GM18909 (cell line): ENCODE measurements around the gene INAFM2.

Experiments used
- ATAC-seq: cut with Tn5 transposase; IDR thresholded peaks from one replicate; pipeline ENCODE4 v1.9.1; 2021; ENCODE audit warnings: mild to moderate bottlenecking; ENCODE audit not compliant: unreplicated experiment, poor library complexity

INAFM2 gene

DNA sequence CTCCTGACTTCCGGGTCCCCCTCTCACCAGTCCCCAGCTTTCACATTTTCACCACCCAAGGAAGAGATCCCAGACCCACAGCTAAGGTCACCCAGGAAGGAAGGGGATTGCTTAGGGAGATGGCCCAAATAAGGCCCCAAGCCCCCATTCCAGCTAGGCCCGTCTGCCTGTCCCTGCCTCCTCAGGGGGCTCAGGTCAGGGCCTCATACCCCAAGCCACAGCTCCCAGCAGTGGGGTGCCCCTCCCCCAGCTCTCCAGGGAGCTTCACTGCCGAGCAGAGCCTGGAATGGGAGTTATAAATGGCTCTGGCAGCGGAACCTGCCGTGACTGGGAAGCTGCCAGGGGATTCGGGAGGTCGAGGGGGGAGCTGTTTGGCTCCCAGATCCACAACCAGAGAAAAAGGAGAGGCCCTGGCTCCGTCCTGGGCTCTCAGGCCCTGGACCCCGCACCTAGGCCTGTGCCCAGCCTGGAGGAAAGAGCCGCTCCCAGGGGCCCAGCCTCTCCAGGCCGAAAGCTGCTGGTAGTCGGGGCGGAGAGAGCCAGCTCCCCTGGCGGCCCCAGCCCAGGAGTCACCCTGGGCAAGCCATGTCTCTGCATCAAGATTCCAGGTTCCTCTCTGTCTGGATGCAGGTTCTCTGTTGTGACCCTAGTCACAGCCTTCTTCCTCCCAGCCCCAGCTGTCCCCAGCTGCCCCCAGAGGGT is 16.7 kb downstream of the INAFM2 start:
- no peak for ATAC-seq

DNA sequence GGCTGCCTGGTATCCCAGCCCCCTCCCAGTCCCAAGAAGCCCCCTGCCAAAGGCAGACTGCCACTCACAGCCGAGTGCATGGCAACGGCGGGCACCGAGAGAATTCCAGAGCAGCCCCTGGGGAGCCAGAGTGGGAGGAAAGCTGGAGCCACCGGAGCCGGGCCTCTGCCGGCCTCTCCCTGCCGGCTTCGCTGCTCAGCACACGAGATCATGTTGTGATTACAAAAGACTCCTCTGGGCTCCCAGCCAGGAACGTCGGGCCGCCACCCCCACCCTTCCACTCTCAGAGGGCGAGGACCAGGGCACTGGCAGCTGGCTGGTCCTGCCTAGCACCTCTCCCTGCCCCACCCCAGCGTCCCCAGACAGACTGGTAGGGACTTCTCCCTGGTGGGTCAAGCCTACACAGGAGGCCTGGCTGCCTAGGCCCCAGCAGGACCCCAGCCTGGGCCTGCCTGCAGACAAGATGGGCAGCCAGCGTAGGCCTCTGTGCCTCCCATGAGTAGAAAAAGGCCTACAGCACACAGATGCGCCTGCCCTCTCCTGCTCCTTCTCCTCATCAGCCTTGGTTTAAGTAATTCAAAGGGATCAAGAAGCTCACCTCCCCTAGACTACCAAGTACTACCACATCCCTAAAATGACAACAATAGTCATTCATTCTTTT is 17.4 kb downstream of the INAFM2 start, which contains the start of gene CCDC9B:
Gene CCDC9B, minus strand, starts transcription at position 200 of the 661 bp plus-strand sequence. Its CDS starts 120 bp downstream, at position 80.
- ATAC-seq = no peak

DNA sequence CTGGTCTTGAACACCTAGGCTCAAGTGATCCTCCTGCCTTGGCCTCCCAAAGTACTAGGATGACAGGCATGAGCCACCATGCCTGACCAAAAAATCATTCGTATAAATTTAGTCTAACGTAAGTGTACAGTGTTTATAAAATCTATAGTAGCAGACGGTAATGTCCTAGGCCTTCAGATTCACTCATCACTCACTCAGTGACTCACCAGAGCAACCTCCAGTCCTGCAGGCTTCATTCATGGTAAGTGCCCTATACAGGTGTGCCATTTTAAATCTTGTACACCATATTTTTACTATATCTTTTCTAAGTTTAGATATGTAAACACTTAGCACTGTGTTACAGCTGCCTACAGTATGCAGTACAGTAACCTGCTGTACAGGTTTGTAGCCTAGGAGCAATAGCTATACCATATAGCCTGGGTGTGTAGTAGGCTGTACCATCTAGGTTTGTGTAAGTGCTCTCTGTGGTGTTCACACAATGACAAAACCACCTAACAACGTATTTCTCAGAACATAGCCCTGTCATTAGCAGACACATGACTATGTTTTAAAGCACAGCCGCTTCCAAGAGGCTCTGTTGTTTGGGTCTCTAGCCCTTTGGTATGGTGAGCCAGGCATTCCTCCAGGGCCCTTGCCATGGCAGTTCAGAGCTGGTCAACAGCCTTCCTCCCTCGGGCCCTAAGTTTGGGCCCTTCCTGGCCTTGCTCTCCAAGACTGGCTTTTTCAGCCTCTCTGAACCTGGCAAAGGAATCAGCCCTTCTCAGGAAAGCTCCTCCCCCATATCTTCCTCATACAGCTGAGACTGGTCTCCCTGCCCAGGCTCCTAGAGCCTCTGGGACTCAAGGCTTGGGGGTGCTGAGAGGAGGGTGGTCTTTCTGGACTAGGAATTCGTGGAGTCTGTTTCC is 19.2 kb downstream of the INAFM2 start:
- no peak for ATAC-seq

DNA sequence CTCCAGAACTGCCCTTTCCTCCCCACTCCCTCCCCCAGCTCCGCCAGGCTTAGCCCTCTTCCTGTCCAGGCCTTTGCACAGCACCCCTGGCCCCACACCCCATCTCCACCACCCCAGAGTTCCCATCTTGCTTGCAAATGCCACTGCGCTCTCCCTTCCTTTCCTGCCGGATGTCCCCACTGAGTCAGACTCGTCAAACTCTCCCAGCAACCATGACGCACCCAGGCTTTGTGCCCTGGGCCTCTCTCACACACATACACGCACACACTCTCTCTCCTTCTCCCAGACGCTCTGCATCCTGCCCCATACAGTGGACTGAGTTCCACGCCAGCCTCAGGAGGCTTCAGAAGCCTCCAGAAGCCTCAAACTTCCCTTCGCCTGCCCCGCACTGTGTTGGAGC is 20.0 kb downstream of the INAFM2 start:
- no peak for ATAC-seq

DNA sequence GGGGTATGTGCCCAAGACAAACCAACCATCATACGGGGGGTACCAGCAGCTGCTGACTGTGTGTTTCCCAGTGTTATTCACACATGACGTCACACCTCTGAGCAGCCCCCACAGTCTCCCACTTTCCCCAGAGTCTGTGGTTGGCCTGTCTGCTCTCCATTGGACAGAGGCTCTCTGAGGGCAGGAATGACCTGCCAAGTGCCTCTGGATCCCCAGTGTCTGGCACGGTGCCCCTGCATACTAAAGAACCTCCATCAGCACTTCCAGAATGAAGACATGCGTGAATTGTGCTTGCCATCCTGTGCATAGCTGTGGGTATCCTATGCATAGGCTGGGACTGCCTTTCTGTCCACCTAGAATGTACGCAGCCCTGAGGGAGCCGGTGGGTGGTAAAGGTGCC is 20.7 kb downstream of the INAFM2 start:
- no peak for ATAC-seq

DNA sequence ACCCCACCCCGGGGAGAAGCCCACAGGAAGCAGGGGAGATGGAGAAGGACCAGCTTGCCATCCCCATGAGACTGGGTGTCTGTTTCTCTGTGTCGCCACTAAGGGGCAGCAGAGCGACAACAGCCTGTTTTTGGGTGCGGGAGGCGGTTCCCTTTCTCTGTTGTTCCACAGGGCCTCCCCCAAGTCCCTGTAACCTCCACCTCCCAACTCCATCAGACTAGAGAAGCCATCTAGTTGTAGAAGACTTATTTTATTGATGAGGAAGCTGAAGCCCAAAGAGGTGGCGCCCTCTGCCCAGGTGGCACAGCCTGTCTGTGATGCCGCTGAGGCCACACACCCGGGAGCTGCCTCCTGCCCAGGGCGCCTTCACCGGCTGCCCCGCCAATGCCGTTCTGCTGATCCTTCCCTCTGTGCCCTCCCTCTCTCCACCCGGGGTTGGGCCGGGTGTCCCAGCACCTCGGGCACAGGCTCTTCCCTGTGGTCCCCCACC is 21.2 kb downstream of the INAFM2 start:
- ATAC-seq = no peak

DNA sequence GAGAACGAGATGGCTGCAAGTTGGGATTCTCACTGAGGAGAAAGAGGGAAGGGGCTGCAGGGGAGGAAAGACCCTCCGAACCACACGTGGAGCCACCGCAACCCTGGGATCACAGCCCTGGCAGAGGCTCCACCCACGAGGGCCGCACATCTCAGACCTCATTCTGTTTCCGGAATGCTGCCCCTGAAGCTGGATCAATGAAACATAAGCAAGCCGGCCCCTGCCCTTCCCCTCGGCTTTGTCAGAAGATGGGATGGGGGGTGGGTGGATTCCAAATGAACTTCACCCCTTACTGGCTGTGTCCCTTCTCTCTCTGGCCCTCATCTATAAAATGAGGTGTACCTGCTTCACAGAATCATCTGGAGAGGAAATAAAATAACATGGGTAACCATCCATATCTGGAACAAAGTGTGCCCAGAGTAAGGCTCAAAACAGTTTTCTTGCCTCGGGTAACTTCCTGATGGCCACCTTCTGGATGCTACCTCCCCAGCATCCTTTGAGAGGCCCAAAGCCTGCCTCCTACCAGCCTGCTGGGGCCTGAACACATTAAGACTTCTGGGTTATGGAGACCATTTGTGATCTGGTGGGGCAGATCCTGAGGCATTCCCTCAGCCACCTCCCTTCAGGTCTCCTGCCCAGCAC is 21.9 kb downstream of the INAFM2 start:
- ATAC-seq = no peak

DNA sequence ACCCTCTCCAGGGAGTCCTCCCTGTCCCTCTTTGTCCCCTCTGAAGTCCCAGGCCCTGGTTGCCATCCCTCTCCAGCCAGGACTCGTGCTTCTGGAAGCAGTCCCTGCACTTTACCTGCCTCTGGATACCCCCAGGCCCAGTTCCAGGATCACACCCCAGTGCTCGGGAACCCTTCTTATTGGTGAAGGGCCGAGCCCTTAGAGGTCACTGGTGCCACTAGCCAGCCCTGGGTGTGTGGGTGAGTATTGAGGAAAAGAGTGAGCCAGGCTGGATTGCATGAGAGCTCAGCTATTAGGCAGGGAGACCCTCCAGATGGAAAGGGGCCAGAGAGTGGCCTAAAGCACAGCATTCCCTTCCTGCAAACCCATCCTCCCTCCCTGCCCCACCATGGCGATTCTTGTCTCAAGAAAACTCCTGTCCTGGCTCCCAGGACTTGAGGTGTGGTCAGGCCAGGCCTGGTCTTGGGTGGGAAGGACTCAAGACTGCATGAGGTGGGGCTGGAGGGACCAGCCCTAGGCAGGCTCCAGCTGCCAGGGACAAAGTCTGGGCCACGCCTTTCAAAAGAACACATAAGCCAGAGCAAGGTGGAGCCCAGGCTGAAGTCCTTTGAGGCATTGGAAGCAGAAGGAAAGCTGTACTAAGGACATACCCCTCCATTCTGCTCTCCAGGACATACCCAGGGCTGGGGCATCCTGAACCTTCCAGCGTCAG is 22.5 kb downstream of the INAFM2 start:
- ATAC-seq = no peak

DNA sequence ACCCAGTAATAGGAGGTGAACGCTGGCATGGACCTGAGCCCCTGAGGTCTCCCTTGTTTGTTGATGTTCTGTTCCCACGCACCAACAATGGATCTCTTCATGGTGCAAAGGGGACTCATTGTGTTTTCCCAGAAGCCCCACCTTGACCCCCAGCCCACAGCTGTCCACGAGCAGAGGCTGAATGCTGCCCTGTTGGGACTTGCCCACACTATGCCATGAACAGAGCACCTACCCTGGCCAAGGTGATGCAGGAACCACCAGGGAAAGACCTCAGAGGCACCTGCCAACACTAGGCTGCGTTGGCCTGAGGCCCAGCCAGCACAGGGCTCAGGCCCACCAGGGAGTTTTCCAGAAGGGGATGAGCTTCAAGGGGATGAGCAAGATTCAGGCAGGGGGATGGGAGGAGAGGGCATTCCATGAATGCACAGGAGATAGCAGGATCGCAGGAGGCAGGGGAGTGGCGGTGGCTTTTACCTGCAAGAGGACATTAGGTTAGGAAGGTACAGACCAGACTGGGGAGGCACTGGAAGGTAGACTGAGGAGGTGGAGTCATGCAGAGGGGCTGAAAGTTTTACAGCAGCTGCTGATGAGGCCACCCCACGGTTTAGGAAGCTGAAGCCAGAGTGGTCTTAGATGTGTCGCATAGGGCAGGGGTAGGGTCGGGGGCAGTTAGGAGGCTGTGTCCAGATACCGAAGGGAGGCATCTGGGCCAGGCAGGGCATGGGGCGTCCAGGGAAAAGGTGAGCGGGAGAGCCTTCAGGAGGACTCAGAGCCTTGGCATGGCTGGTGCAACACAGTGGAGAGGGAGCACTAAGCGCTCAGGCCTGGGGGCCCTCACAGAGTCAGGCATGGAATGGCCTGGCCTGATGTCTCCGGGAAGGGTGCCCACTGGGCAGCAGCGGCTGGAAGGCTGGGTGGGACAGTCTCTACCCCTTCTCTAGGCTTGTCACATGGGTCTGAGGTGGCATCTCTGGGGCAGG is 23.4 kb downstream of the INAFM2 start:
- no peak for ATAC-seq

DNA sequence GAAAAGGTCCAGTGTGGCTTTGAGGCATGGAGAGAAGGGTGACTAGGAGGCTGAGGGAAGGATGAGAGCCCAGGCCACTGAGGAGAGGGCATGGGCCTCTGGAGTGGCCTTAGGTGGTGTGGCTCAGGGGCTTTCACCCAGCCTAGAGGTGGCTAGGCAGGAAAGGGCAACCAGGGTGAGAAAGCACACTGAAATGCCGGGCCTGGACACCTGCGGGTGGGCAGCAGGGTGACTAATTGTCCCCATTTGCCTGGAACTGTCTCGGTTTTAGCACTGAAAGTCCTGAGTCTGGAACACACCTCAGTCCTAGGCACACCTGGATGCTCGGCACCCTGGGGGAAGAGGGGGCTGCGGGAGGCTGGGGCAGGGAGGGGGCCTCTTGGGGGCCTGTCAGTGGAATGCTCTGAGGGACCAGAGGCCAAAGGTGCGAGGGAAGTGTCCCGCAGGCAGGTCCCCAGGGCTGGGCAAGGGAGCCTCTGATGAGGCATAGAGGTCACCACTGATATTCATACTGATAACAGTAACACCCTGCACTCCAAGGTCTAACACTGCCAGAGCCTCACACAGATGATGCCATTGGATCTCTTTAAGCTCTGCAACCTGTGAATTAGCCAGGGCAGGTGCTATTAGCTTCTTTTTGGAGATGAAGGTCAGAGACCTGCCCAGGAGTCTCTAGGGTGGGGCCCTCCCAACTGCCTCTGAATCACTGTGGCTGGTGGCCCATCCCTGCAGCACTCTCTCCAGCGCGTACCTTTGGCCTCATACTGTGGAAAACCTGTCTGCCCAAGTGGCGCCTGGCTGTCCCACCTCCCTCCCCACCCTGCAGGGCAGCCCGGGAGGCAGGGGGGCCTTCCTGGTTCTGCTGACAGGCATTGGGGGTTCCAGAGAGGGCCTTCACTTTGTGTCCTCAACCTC is 24.3 kb downstream of the INAFM2 start:
- ATAC-seq = no peak

DNA sequence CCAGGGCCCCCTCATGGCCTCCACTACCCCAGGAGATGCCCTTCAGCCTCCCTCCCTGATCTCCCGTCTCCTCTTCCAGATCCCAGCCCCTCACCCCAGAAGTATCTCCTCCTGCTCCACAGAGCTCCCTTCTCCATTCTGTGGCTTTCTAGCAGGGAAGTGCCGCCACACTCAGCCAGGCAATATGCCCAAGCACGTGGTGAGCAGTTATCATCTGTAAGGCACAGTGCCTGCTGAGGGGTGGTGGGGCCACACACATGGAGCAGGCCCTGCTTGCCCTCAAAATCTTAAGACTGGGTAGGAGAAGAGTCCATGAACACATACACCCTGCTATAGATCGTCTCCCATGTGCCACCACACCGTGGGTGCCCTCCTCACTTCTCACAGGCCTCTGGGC is 25.0 kb downstream of the INAFM2 start:
- no peak for ATAC-seq

DNA sequence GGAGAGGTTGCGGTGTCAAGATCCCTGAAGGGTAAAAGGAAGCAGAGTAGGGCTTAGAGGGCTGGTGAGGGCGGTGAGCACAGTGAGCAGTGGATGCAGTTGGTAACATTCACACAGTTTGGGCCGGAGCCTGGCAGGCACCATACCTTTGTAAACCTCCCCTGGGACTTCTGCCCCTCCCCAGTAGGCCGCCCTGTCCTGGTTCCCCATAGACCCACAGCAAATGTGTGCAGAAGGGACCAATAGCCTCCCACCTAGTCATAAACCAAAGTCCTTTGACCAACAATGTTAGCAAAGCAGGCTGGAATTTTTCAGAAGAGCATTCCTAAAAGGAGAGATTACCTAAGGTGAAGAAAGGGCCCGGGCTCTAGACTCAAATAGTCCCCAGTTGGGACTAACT is 25.7 kb downstream of the INAFM2 start:
- no peak for ATAC-seq

DNA sequence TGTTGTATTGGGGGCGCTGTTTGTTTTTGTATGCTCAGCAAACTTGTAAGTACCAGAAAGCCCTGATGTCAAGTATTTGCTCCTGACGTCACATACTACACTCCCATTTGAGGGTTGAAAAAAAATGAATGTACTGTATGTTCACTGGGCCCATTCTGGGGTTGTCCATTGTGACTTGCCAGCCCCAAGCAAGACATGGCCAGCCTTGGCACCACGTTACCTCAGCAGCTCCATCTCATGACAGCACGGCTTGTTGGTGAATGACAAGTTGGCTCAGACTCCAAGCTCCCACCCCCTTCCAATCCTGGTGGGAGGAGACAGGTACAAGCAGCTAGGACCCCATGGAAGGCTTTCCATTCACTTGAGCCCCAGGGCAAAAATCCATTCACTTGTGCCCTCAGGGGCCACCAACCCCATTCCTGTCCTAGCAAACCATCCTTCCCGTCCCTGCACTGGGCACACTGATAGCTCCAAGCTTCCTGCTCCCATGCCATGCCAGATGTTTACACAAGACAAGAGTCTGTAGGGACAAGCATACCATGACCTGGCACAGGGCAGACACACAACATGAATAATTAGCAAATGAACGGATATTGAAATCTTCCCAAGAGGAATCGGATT is 28.9 kb downstream of the INAFM2 start:
- no peak for ATAC-seq

DNA sequence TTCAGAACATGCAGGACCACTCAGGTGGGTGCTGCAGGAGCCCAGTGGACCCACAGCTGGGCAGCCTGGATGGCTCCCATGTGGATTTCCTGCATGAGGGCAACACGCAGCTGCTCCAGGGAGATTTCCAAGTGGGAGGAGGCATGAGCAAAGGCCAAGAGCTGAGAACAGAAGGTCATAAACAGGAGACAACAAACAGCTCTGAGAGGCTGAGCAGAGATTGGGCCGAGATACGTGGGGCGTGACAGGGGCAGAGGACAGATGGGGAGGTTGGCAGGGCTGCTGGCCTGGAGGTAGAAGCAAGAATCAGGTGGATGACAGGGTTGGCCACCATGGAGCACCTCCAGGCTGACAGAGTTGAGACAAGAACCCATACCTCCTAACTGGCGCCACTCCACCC is 30.2 kb downstream of the INAFM2 start:
- no peak for ATAC-seq

DNA sequence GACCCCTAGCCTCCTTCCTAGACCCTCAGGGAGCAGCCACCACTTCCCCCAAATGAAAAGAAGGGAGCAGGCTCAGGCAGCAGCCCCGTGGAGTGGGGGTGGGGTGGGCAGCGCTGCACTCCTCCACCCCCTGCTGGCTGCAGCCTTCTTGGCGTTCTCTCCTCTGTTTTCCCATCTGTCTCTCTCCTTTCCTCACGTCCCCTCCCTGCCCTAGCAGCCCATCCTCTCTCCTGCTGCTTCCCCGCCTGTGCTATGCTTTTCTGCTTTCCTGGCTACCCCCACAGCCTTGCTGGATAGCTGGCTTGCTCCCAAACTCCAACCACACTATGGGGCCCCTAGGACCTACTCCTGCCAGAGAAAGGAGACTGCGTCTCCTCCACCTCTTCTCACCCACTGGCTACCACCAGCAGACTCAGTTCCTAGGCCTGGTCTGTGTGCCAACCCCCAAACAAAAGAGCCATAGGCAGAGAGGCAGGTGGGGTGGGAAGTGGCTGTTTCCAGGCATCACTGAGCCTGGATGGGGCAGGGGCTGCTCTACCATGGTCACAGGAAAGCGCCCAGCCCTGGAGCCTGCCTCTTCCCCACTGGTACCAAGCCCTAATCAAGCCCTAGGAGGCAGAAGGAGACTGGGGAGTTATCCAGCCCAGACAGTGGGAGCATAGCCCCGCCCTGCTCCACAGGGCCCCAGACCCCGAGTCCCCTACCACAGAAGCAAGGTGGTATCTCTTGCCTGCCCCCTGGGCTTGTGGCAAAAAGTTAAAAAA is 31.1 kb downstream of the INAFM2 start:
- no peak for ATAC-seq

DNA sequence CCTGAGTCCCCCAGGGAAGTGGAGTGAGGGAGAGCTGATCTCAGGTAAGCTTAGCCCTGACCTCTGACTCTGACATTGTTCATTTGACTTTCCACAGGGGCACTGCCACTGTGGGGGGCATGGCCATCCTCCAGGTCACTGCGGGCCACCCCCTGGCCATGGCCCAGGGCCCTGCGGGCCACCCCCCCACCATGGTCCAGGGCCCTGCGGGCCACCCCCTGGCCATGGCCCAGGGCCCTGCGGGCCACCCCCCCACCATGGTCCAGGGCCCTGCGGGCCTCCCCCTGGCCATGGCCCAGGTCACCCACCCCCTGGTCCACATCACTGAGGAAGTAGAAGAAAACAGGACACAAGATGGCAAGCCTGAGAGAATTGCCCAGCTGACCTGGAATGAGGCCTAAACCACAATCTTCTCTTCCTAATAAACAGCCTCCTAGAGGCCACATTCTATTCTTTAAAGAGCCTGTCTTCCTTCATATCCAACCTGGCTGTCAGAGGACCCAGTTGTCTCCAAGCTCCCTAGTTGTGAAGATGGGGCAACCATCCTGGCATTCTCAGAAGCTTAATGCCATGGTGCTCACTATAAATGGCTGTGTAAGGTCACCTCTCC is 32.6 kb downstream of the INAFM2 start:
- no peak for ATAC-seq
